GM13976 (cell line): ENCODE data around the gene TCIRG1.

Source experiments
- DNase-seq: peaks from one replicate; pipeline ENCODE4 v3.0.0; 2012; ENCODE audit warnings: low spot score
- in situ Hi-C: fragments of 300-500 bp; cut with MboI; formaldehyde crosslinking; loops from one replicate; pipeline ENCODE4 v1.12.0; 2022; ENCODE audit warnings: low sequenced_read_pairs, mixed read lengths, inconsistent platforms; ENCODE audit not compliant: unreplicated experiment
- TF ChIP-seq, protein P1 (sequence below): IDR thresholded peaks from 2 replicates; pipeline ENCODE4 v1.5.1; 2012; ENCODE audit warnings: borderline replicate concordance, mild to moderate bottlenecking; ENCODE audit not compliant: insufficient read depth; ENCODE audit errors: extremely low read depth, missing control alignments, control extremely low read depth

The TCIRG1 gene

GRCh38 chr11:68040101-68040956 lies 1.5 kb downstream of the TCIRG1 start:
- DNase-seq: peak; percentile 88
- in situ Hi-C loops: no loop called here
- TF ChIP-seq, protein P1, sequence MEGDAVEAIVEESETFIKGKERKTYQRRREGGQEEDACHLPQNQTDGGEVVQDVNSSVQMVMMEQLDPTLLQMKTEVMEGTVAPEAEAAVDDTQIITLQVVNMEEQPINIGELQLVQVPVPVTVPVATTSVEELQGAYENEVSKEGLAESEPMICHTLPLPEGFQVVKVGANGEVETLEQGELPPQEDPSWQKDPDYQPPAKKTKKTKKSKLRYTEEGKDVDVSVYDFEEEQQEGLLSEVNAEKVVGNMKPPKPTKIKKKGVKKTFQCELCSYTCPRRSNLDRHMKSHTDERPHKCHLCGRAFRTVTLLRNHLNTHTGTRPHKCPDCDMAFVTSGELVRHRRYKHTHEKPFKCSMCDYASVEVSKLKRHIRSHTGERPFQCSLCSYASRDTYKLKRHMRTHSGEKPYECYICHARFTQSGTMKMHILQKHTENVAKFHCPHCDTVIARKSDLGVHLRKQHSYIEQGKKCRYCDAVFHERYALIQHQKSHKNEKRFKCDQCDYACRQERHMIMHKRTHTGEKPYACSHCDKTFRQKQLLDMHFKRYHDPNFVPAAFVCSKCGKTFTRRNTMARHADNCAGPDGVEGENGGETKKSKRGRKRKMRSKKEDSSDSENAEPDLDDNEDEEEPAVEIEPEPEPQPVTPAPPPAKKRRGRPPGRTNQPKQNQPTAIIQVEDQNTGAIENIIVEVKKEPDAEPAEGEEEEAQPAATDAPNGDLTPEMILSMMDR: no peak

GRCh38 chr11:68040957-68041591 lies 2.2 kb downstream of the TCIRG1 start:
- no peak for DNase-seq
- TF ChIP-seq, protein P1: no peak
- in situ Hi-C loops: no loop called here

DNA sequence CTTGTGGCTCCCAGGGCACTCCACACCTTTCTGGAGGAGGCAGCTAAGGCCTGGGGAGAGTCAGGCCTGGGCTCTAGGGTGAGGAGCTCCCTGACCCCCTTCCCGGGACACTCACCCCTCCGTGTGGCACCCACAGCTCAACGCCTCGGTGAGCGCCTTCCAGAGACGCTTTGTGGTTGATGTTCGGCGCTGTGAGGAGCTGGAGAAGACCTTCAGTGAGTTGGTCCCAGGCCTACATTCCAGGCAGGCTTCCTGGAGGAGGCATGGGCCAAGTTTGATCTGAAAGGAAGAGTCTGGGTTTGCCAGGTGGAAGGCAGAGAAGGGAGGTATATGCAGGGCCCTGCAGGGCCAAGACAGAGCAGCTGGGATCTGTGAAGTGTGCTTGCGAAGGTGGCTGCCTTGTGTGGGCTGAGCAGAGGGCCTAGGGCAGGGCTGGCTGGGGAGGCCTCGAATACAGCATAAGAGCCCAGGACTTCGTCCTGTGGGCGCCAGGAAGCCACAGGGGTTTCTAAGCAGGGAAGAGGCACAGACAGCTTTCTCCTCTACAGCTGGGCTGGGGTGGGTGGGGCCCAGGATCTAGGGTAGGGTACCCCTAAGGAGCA lies 2.9 kb downstream of the TCIRG1 start:
- TF ChIP-seq, protein P1: no peak
- no peak for DNase-seq
- in situ Hi-C loops: no loop called here

DNA sequence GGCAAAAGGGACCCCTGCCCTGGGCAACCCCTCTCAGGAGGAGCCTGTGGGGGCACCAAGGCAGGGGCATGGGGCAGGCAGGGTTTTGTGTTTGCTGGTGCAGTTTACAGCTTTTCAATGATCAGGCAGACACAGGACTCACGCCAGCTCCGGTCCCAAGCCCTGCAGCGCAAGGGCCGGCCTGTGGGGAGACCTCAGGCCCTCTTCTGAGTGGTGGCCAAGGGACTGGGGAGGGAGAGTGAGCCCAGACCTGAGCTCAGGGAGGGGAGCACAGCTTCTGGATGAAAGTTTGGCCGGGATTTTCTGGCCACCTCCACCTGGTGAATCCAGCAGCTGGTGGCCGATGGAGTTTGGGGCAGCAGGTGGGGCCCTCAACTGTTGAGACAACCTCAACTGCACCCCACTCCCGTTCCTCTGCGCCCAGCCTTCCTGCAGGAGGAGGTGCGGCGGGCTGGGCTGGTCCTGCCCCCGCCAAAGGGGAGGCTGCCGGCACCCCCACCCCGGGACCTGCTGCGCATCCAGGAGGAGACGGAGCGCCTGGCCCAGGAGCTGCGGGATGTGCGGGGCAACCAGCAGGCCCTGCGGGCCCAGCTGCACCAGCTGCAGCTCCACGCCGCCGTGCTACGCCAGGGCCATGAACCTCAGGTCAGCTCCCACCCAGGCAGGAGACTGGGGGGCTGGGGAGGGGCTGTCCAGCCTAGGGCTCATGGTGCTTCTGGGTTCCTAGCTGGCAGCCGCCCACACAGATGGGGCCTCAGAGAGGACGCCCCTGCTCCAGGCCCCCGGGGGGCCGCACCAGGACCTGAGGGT lies 3.6 kb downstream of the TCIRG1 start:
- in situ Hi-C loops: no loop called here
- DNase-seq: no peak
- TF ChIP-seq, protein P1: no peak

- DNase-seq: no peak
- in situ Hi-C loops: no loop called here
- TF ChIP-seq, protein P1: no peak
Observed at GRCh38 chr11:68043029-68043348, 4.2 kb downstream of the TCIRG1 start.
